Loucy (cell line): ENCODE results near the gene CASP8.

ENCODE experiments used
- H2AFZ ChIP-seq: fragments of 200-600 bp; sonication (generic); 2 replicates; pipeline ENCODE4 v1.6.0; 2016; ENCODE audit warnings: antibody characterized with exemption, mild to moderate bottlenecking, low read length, moderate library complexity
- H3F3A ChIP-seq: fragments of 200-600 bp; 2 replicates; pipeline ENCODE4 v1.6.0; 2016; ENCODE audit warnings: antibody characterized with exemption, low read depth, mild to moderate bottlenecking
- H3K27me3 ChIP-seq: fragments of 200-600 bp; sonication (generic); 2 replicates; pipeline ENCODE4 v1.6.1; 2014; ENCODE audit warnings: low read length, mild to moderate bottlenecking; ENCODE audit not compliant: insufficient read depth, poor library complexity, severe bottlenecking
- H3K36me3 ChIP-seq: fragments of 200-600 bp; sonication (generic); 2 replicates; pipeline ENCODE4 v1.6.1; 2016; ENCODE audit warnings: low read length; ENCODE audit not compliant: insufficient read depth
- H3K4me1 ChIP-seq: fragments of 200-600 bp; sonication (generic); 2 replicates; pipeline ENCODE4 v1.5.1; 2014; ENCODE audit warnings: low read length, mild to moderate bottlenecking; ENCODE audit not compliant: insufficient read depth, poor library complexity, severe bottlenecking
- H3K4me2 ChIP-seq: fragments of 200-600 bp; sonication (generic); 2 replicates; pipeline ENCODE4 v1.6.0; 2014; ENCODE audit warnings: antibody characterized with exemption, low read length, low read depth, mild to moderate bottlenecking; ENCODE audit not compliant: poor library complexity, severe bottlenecking
- H3K4me3 ChIP-seq: fragments of 200-600 bp; sonication (generic); 2 replicates; pipeline ENCODE4 v1.5.1; 2014; ENCODE audit warnings: low read length, mild to moderate bottlenecking, mixed read lengths; ENCODE audit not compliant: poor library complexity, severe bottlenecking
- H3K79me2 ChIP-seq: fragments of 200-600 bp; sonication (generic); 2 replicates; pipeline ENCODE4 v1.6.1; 2014; ENCODE audit warnings: low read length; ENCODE audit not compliant: insufficient read depth
- H3K9ac ChIP-seq: fragments of 200-600 bp; sonication (generic); 2 replicates; pipeline ENCODE4 v1.6.0; 2014; ENCODE audit warnings: mild to moderate bottlenecking, low read depth, low read length, moderate library complexity; ENCODE audit not compliant: poor library complexity, severe bottlenecking
- H3K9me2 ChIP-seq: fragments of 200-600 bp; sonication (generic); replicated peaks from 2 replicates; pipeline ENCODE4 v1.6.1; 2016; ENCODE audit warnings: low read depth, low read length, mixed read lengths
- H3K9me3 ChIP-seq: fragments of 200-600 bp; sonication (generic); 2 replicates; pipeline ENCODE4 v1.6.1; 2014; ENCODE audit warnings: mild to moderate bottlenecking, antibody characterized with exemption, low read length, low read depth; ENCODE audit not compliant: insufficient read depth
- H4K20me1 ChIP-seq: fragments of 200-600 bp; sonication (generic); 2 replicates; pipeline ENCODE4 v1.6.0; 2014; ENCODE audit warnings: antibody characterized with exemption, low read length, mild to moderate bottlenecking; ENCODE audit not compliant: insufficient read depth, poor library complexity, severe bottlenecking
- CTCF ChIP-seq: fragments of 200-600 bp; sonication (generic); conservative IDR thresholded peaks from 2 replicates; pipeline ENCODE4 v1.5.1; 2014; ENCODE audit warnings: mild to moderate bottlenecking, antibody characterized with exemption, low read length
- EZH2phosphoT487 ChIP-seq: fragments of 200-600 bp; IDR thresholded peaks from 2 replicates; pipeline ENCODE4 v1.6.1; 2018; ENCODE audit warnings: antibody characterized with exemption, mild to moderate bottlenecking, moderate library complexity, borderline replicate concordance

CASP8 gene

DNA sequence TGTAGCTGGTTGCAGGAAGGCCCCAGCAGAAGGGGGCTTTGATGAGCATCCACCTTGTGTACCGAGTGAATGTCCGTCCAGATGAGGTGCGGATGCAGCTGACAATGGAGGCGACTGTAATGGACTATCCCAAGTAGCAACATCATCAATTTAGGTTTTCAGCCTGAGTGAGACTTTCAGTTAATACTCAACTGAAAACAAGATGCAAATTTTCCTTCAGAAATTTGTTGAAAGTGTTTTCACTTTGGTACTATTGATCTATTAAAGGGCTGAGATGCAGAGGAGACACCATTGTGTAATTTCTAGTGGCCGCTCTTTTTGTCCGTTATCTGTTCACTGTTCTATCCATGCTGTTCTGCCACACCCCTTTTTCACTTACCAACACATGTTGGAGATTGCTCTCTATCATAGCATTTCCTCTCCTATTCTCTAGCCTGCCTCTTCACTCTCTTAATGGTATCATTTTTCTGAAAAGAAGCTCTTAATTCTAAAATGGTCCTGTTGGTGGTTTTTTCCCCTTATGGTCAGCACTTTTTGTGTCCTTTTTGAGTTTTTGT, 12.0 kb upstream of the CASP8 start:
- Histone ChIP-seq H3K4me2 (no peak overlapping the region), H3K9ac (no peak overlapping the region), H3K9me3 (no peaks in the 10 kb centered on the region; the same call in 1 of the 2 replicates), H3F3A (no peaks in the 10 kb centered on the region), H4K20me1 (no peaks in the 10 kb centered on the region), H3K79me2 (peaks cover 18% of the 10 kb centered on the region; the same call in 1 of the 2 replicates), H3K36me3 (no peaks in the 10 kb centered on the region), H3K4me1 (peaks cover 18% of the 10 kb centered on the region), H2AFZ (no peak overlapping the region), H3K9me2 (no peaks in the 10 kb centered on the region), H3K4me3 (no peak overlapping the region), H3K27me3 (no peaks in the 10 kb centered on the region)
- TF ChIP-seq CTCF (no peak), EZH2phosphoT487 (no peak)

- Histone ChIP-seq H3K9me3 (no peaks in the 10 kb centered on the region; the same call in 1 of the 2 replicates), H3K4me1 (peaks cover 28% of the 10 kb centered on the region), H3K4me2 (no peak overlapping the region), H3K79me2 (peaks cover 32% of the 10 kb centered on the region; the same call in 1 of the 2 replicates), H3K4me3 (no peak overlapping the region), H3F3A (no peaks in the 10 kb centered on the region), H4K20me1 (no peaks in the 10 kb centered on the region), H3K36me3 (no peaks in the 10 kb centered on the region), H2AFZ (no peak overlapping the region), H3K27me3 (no peaks in the 10 kb centered on the region), H3K9ac (no peak overlapping the region), H3K9me2 (no peaks in the 10 kb centered on the region)
- no peak for TF ChIP-seq EZH2phosphoT487
- TF ChIP-seq CTCF, result no peak
These were observed 10.4 kb upstream of the CASP8 start for GRCh38 chr2:201249889-201250288.

DNA sequence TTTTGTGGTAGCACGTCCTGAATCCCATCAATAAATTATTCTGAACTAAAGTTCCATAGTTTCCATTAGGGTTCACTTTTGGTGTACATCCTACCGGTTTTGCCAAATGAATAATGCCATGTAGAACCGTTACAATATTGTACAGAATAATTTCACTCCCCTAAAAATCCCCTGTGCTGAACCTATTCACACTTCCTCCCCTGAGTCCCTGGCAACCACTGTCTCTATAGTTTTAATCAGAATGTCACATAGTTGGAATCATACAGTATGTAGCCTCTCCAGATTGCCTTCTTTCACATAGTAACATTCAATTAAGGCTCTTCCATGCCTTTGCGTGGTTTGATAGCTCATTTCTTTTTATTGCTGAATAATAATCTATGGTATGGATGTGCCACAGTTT, 9.6 kb upstream of the CASP8 start:
- TF ChIP-seq EZH2phosphoT487 (no peak), CTCF (no peak)
- Histone ChIP-seq H3K9ac (no peak overlapping the region), H3K27me3 (no peaks in the 10 kb centered on the region), H3K9me2 (no peaks in the 10 kb centered on the region), H3K36me3 (no peaks in the 10 kb centered on the region), H3K4me2 (no peak overlapping the region), H3K4me1 (peaks cover 29% of the 10 kb centered on the region), H3K79me2 (peaks cover 35% of the 10 kb centered on the region; the same call in 1 of the 2 replicates), H3K4me3 (no peak overlapping the region), H2AFZ (no peak overlapping the region), H4K20me1 (no peaks in the 10 kb centered on the region), H3F3A (no peaks in the 10 kb centered on the region), H3K9me3 (no peaks in the 10 kb centered on the region; the same call in 1 of the 2 replicates)
